Measurements from ENCODE around the gene TRAF2.
"Not testable (repeated sequence)": the region's sequence is repeated elsewhere in the genome, so short reads cannot be mapped to it uniquely, and the experiment has no call there.

Gene TRAF2

DNA sequence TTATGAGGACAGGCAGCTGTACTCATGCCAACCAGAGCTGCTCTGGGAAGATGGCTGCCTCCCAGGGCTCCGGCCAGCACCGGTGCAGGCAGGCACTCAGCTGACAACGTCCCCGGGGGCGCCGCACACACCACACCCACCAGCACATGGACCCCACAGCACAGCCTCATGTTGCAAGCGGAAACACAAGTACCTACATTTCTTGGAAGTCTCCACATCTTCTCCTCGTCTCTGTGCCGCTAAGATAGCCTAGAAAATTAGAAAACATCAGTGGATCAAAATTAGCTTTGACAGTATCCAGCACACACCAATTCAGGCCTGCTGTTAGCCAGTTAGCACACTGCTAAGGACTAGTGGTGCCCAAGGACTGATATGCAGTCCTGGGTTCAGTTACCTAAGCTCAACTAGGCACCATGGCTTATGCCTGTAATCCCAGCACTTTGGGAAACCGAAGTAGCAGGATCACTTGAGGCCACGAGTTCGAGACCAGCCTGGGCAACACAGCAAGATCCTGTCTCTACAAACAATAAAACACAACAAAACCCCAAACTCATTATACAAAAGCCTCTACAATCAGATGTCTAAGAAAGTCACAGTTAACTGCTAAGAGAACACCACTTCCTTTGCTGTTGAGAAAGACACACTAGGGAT is 22.6 kb upstream of the TRAF2 start:
- Histone ChIP-seq H3K27ac (ENCODE audit: insufficient read depth in 1 of 2, low read depth in 1 of 2, low read length in 2 of 2, poor library complexity in 1 of 2, severe bottlenecking in 2 of 2) (no peak overlapping the region), H3K4me3 (ENCODE audit: control insufficient read depth in 1 of 7, extremely low read depth in 1 of 7, insufficient read depth in 4 of 7, low read depth in 2 of 7, low read length in 6 of 7) (no peak overlapping the region), H3K27me3 (replicated peaks in 2 of 5; ENCODE audit: control insufficient read depth in 4 of 5, insufficient read depth in 5 of 5, low read length in 4 of 5) (no peaks in the 10 kb centered on the region), H3K9me3 (ENCODE audit: control extremely low read depth in 1 of 5, control insufficient read depth in 4 of 5, insufficient read depth in 2 of 5, low read depth in 1 of 5, low read length in 4 of 5) (no peaks in the 10 kb centered on the region), H3K36me3 (ENCODE audit: control insufficient read depth in 4 of 4, insufficient read depth in 4 of 4, low read length in 3 of 4) (peaks cover 2 to 46% (median 26%) of the 10 kb centered on the region in 4 experiments), H3K4me1 (ENCODE audit: control extremely low read depth in 1 of 4, control insufficient read depth in 4 of 4, insufficient read depth in 4 of 4, low read length in 3 of 4) (peaks cover 0 to 14% (median 11%) of the 10 kb centered on the region in 4 experiments)
- ChIA-PET POLR2A (no interaction called here), CTCF (interaction anchor here (0.8 to 1.5 kb wide), 4 partner anchors 12 to 84 kb away, joined by 3 to 4 read pairs (median 4); partner anchors contain the start of genes AJM1 and MAMDC4)
- no peak for DNase-seq
- 99% methylated on average over 8 of the region's 12 CpGs for WGBS (ENCODE audit: insufficient coverage)

DNA sequence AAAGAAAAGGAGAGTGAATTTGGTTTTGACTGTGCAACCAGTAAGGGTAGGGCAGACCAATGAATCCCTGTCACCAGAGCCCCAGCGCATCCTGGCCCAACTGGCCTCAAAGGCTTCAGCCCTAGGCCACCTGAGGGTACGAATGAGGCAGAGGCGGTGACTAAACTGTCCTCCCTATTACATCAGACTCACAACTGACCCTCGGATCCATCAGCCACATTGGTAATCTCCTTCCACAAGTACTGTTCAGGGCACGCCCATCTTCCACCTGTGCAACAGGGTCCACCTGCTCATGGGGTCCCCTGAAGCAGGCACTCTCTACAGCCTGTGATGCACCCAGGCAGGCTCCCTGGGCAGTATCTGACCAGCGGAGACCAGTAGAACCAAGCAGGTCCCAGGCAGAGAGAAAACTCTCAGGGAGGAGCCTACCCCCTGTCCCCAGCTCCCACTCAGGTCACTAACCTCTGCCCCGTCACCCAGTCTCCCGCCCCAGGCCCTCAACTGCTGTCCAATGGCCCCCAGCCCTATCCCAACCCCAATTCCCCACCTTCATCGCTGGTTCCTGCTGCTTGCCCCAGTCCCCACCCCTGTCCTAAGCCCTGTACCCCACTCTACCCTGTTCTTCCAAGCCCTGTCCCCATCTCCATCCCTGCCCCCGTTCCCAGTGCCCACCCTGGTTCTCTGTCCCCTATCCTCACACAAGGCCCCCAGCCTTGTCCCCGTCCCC is 21.1 kb upstream of the TRAF2 start:
- CTCF ChIA-PET, result interaction anchor here (1.2 to 1.4 kb wide), 3 partner anchors 13 to 22 kb away, joined by 3 read pairs; partner anchors contain the start of gene MAMDC4
- POLR2A ChIA-PET, result no interaction called here
- WGBS (ENCODE audit: insufficient coverage), result 87% methylated on average over 7 of the region's 11 CpGs
- no peaks in the 10 kb centered on the region for H3K27me3 ChIP-seq (replicated peaks in 2 of 5; ENCODE audit: control insufficient read depth in 4 of 5, insufficient read depth in 5 of 5, low read length in 4 of 5)
- H3K27ac ChIP-seq (ENCODE audit: insufficient read depth in 1 of 2, low read depth in 1 of 2, low read length in 2 of 2, poor library complexity in 1 of 2, severe bottlenecking in 2 of 2), result peak overlapping the region; percentile 50 to 87
- H3K9me3 ChIP-seq (ENCODE audit: control extremely low read depth in 1 of 5, control insufficient read depth in 4 of 5, insufficient read depth in 2 of 5, low read depth in 1 of 5, low read length in 4 of 5), result no peaks in the 10 kb centered on the region
- H3K4me3 ChIP-seq (ENCODE audit: control insufficient read depth in 1 of 7, extremely low read depth in 1 of 7, insufficient read depth in 4 of 7, low read depth in 2 of 7, low read length in 6 of 7), result peak overlapping the region; percentile 6 to 87 (median 80)
- DNase-seq, result no peak
- H3K36me3 ChIP-seq (ENCODE audit: control insufficient read depth in 4 of 4, insufficient read depth in 4 of 4, low read length in 3 of 4), result peaks cover 2 to 43% (median 25%) of the 10 kb centered on the region in 4 experiments
- peaks cover 0 to 14% (median 11%) of the 10 kb centered on the region in 4 experiments for H3K4me1 ChIP-seq (ENCODE audit: control extremely low read depth in 1 of 4, control insufficient read depth in 4 of 4, insufficient read depth in 4 of 4, low read length in 3 of 4)

DNA sequence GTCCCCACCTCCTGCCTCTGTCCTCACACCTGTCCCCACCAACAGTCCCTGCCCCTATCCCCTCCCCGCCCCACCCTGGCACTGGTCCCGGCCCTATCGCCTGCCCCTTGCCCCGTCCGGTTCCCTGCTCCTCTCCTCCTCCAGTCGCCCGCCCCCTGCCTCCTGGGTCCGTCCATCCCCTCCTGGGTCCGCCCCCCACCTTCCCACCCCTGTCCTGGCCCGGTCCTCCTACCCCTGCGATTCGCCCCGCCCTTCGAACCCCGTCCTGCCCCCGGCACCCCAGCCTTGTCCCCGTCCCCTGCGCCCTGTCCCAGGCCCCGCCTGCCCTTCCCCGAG is 20.6 kb upstream of the TRAF2 start:
- WGBS (ENCODE audit: insufficient coverage), result 0% methylated on average over 12 of the region's 20 CpGs
- H3K36me3 ChIP-seq (ENCODE audit: control insufficient read depth in 4 of 4, insufficient read depth in 4 of 4, low read length in 3 of 4), result peaks cover 2 to 41% (median 23%) of the 10 kb centered on the region in 4 experiments
- ChIA-PET CTCF (interaction anchor here (1.4 kb wide), 1 partner anchor 22 kb away, joined by 3 read pairs; no protein-coding TSS in a partner anchor), POLR2A (interaction anchor here (0.7 to 1.0 kb wide), 2 partner anchors 20 to 78 kb away, joined by 3 to 4 read pairs; partner anchors contain the start of gene TRAF2)
- peak overlapping the region; percentile 48 to 87 (median 80) for H3K4me3 ChIP-seq (ENCODE audit: control insufficient read depth in 1 of 7, extremely low read depth in 1 of 7, insufficient read depth in 4 of 7, low read depth in 2 of 7, low read length in 6 of 7)
- H3K27ac ChIP-seq (ENCODE audit: insufficient read depth in 1 of 2, low read depth in 1 of 2, low read length in 2 of 2, poor library complexity in 1 of 2, severe bottlenecking in 2 of 2), result peak overlapping the region; percentile 54 to 87
- no peak for DNase-seq
- H3K27me3 ChIP-seq (replicated peaks in 2 of 5; ENCODE audit: control insufficient read depth in 4 of 5, insufficient read depth in 5 of 5, low read length in 4 of 5), result no peaks in the 10 kb centered on the region
- peaks cover 0 to 14% (median 11%) of the 10 kb centered on the region in 4 experiments for H3K4me1 ChIP-seq (ENCODE audit: control extremely low read depth in 1 of 4, control insufficient read depth in 4 of 4, insufficient read depth in 4 of 4, low read length in 3 of 4)
- H3K9me3 ChIP-seq (ENCODE audit: control extremely low read depth in 1 of 5, control insufficient read depth in 4 of 5, insufficient read depth in 2 of 5, low read depth in 1 of 5, low read length in 4 of 5), result no peaks in the 10 kb centered on the region

DNA sequence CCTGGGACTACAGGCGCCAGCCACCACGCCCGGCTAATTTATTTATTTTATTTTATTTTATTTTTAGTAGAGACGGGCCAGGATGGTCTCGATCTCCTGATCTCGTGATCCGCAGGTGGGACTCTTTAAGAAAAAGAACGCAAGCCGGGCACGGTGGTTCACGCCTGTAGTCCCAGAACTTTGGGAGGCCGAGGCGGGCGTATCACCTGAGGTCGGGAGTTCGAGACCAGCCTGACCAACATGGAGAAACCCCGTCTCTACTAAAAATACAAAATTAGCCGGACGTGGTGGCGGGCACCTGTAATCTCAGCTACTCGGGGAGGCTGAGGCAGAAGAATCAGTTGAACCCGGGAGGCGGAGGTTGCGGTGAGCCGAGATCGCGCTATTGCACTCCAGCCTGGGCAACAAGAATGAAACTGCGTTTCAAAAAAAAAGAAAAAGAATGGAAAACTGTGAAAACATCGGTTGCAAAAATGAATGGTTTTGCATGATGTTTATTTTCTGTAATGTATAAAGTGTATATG is 19.4 kb upstream of the TRAF2 start:
- DNase-seq; H3K9me3 ChIP-seq (ENCODE audit: control extremely low read depth in 1 of 5, control insufficient read depth in 4 of 5, insufficient read depth in 2 of 5, low read depth in 1 of 5, low read length in 4 of 5); CTCF ChIA-PET; H3K27me3 ChIP-seq (replicated peaks in 2 of 5; ENCODE audit: control insufficient read depth in 4 of 5, insufficient read depth in 5 of 5, low read length in 4 of 5); POLR2A ChIA-PET: not testable (repeated sequence)
- Histone ChIP-seq H3K4me3 (ENCODE audit: control insufficient read depth in 1 of 7, extremely low read depth in 1 of 7, insufficient read depth in 4 of 7, low read depth in 2 of 7, low read length in 6 of 7) (peak overlapping the region; percentile 48 to 87 (median 80)), H3K36me3 (ENCODE audit: control insufficient read depth in 4 of 4, insufficient read depth in 4 of 4, low read length in 3 of 4) (peaks cover 2 to 29% (median 13%) of the 10 kb centered on the region in 4 experiments), H3K27ac (ENCODE audit: insufficient read depth in 1 of 2, low read depth in 1 of 2, low read length in 2 of 2, poor library complexity in 1 of 2, severe bottlenecking in 2 of 2) (peak overlapping the region; percentile 61 to 74), H3K4me1 (ENCODE audit: control extremely low read depth in 1 of 4, control insufficient read depth in 4 of 4, insufficient read depth in 4 of 4, low read length in 3 of 4) (peaks cover 0 to 14% (median 11%) of the 10 kb centered on the region in 4 experiments)
- 83% methylated on average over 7 of the region's 29 CpGs for WGBS (ENCODE audit: insufficient coverage)

DNA sequence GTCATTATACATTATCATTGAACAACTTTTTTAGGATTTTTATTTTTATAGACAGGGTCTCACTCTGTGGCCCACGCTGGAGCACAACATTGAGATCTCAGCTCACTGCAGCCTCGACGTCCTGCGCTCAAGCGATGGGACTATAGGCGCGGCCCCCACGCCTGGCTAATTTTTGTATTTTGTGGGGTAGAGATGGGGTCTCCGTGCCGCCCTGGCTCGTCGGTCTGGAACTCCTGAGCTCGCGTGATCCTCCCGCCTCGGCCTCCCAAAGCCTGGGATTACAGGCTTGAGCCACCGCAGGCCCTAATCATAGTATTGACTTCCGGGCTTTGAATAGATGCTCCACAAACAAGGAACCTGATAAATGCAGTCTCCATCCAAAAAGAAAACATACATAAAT is 18.8 kb upstream of the TRAF2 start:
- H3K36me3 ChIP-seq (ENCODE audit: control insufficient read depth in 4 of 4, insufficient read depth in 4 of 4, low read length in 3 of 4), result peaks cover 2 to 24% (median 9%) of the 10 kb centered on the region in 4 experiments
- no peak overlapping the region for H3K27ac ChIP-seq (ENCODE audit: insufficient read depth in 1 of 2, low read depth in 1 of 2, low read length in 2 of 2, poor library complexity in 1 of 2, severe bottlenecking in 2 of 2)
- H3K9me3 ChIP-seq (ENCODE audit: control extremely low read depth in 1 of 5, control insufficient read depth in 4 of 5, insufficient read depth in 2 of 5, low read depth in 1 of 5, low read length in 4 of 5), result peaks cover 0 to 5% (median 3%) of the 10 kb centered on the region in 5 experiments
- no peak for DNase-seq
- H3K27me3 ChIP-seq (replicated peaks in 2 of 5; ENCODE audit: control insufficient read depth in 4 of 5, insufficient read depth in 5 of 5, low read length in 4 of 5), result no peaks in the 10 kb centered on the region
- CTCF ChIA-PET, result no interaction called here
- H3K4me1 ChIP-seq (ENCODE audit: control extremely low read depth in 1 of 4, control insufficient read depth in 4 of 4, insufficient read depth in 4 of 4, low read length in 3 of 4), result peaks cover 0 to 14% (median 11%) of the 10 kb centered on the region in 4 experiments
- POLR2A ChIA-PET, result no interaction called here
- 93% methylated on average over 17 of the region's 18 CpGs for WGBS (ENCODE audit: insufficient coverage)
- no peak overlapping the region for H3K4me3 ChIP-seq (ENCODE audit: control insufficient read depth in 1 of 7, extremely low read depth in 1 of 7, insufficient read depth in 4 of 7, low read depth in 2 of 7, low read length in 6 of 7)

DNA sequence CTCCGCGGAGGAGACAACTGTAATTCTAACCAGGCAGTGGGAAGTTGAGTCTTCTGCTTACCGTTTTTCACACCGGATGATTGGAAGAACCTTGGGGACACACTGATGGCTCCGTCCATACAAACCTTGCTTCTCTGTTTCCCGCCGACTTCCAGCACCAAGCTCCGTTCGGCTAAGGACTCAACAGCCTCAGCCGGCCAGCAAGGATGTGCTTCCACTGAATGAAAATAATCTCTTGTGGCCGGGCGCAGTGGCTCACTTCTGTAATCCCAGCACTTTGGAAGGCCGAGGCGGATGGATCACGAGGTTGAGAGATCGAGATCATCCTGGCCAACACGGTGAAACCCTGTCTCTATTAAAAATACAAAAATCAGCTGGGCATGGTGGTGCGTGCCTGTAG is 18.4 kb upstream of the TRAF2 start:
- WGBS (ENCODE audit: insufficient coverage), result 96% methylated on average over 18 of the region's 18 CpGs
- Histone ChIP-seq H3K27ac (ENCODE audit: insufficient read depth in 1 of 2, low read depth in 1 of 2, low read length in 2 of 2, poor library complexity in 1 of 2, severe bottlenecking in 2 of 2) (no peak overlapping the region), H3K27me3 (replicated peaks in 2 of 5; ENCODE audit: control insufficient read depth in 4 of 5, insufficient read depth in 5 of 5, low read length in 4 of 5) (no peaks in the 10 kb centered on the region), H3K36me3 (ENCODE audit: control insufficient read depth in 4 of 4, insufficient read depth in 4 of 4, low read length in 3 of 4) (peaks cover 2 to 19% (median 7%) of the 10 kb centered on the region in 4 experiments), H3K4me3 (ENCODE audit: control insufficient read depth in 1 of 7, extremely low read depth in 1 of 7, insufficient read depth in 4 of 7, low read depth in 2 of 7, low read length in 6 of 7) (no peak overlapping the region), H3K9me3 (ENCODE audit: control extremely low read depth in 1 of 5, control insufficient read depth in 4 of 5, insufficient read depth in 2 of 5, low read depth in 1 of 5, low read length in 4 of 5) (peaks cover 0 to 9% (median 5%) of the 10 kb centered on the region in 5 experiments), H3K4me1 (ENCODE audit: control extremely low read depth in 1 of 4, control insufficient read depth in 4 of 4, insufficient read depth in 4 of 4, low read length in 3 of 4) (peaks cover 0 to 14% (median 11%) of the 10 kb centered on the region in 4 experiments)
- DNase-seq, result no peak
- ChIA-PET POLR2A (no interaction called here), CTCF (no interaction called here)
